Smooth muscle cell (in vitro differentiated cells): Measurements from ENCODE around the gene SLC26A11. TPM values are rescaled to one million over a fixed set of nuclear protein-coding genes. Genes with fewer than 3 reads are reported as not detected.
"Not testable (repeated sequence)": the region's sequence is repeated elsewhere in the genome, so short reads cannot be mapped to it uniquely, and the experiment has no call there.

Experiments
- DNase-seq: peaks from one replicate; lab custom pipeline; 2025; ENCODE audit not compliant: unreplicated experiment; lab: John Stamatoyannopoulos, UW
- H2AFZ ChIP-seq: fragments of 200-600 bp; sonication (generic); 2 replicates; pipeline ENCODE4 v1.6.0; 2016; ENCODE audit warnings: antibody characterized with exemption, low read depth, mild to moderate bottlenecking
- H3F3A ChIP-seq: fragments of 200-600 bp; sonication (generic); 2 replicates; pipeline ENCODE4 v1.6.0; 2017; ENCODE audit warnings: antibody characterized with exemption, low read depth
- H3K27ac ChIP-seq: fragments of 200-600 bp; sonication (generic); 2 replicates; pipeline ENCODE4 v1.5.1; 2016; ENCODE audit warnings: low read depth, mild to moderate bottlenecking
- H3K27me3 ChIP-seq: fragments of 200-600 bp; sonication (generic); 2 replicates; pipeline ENCODE4 v1.6.1; 2016; ENCODE audit warnings: low read depth, mild to moderate bottlenecking
- H3K36me3 ChIP-seq: fragments of 200-600 bp; sonication (generic); 2 replicates; pipeline ENCODE4 v1.5.1; 2016; ENCODE audit warnings: low read depth
- H3K4me1 ChIP-seq: fragments of 200-600 bp; sonication (generic); 2 replicates; pipeline ENCODE4 v1.5.1; 2016; ENCODE audit warnings: low read depth
- H3K4me2 ChIP-seq: fragments of 200-600 bp; sonication (generic); 2 replicates; pipeline ENCODE4 v1.6.0; 2016; ENCODE audit warnings: mild to moderate bottlenecking
- H3K4me3 ChIP-seq: fragments of 200-600 bp; sonication (generic); 2 replicates; pipeline ENCODE4 v1.5.1; 2016; ENCODE audit warnings: mild to moderate bottlenecking
- H3K79me2 ChIP-seq: fragments of 200-600 bp; sonication (generic); 2 replicates; pipeline ENCODE4 v1.6.0; 2016; ENCODE audit warnings: low read depth, mild to moderate bottlenecking
- H3K9ac ChIP-seq: fragments of 200-600 bp; sonication (generic); 2 replicates; pipeline ENCODE4 v1.6.0; 2016; ENCODE audit warnings: low read depth
- H3K9me3 ChIP-seq: fragments of 200-600 bp; sonication (generic); replicated peaks from 2 replicates; pipeline ENCODE4 v1.5.1; 2016; ENCODE audit warnings: low read depth
- H4K20me1 ChIP-seq: fragments of 200-600 bp; sonication (generic); 2 replicates; pipeline ENCODE4 v1.6.0; 2016; ENCODE audit warnings: low read depth
- CTCF ChIP-seq: fragments of 200-600 bp; sonication (generic); IDR thresholded peaks from 2 replicates; pipeline ENCODE4 v1.5.1; 2017; ENCODE audit warnings: borderline replicate concordance, mild to moderate bottlenecking, antibody characterized with exemption; ENCODE audit not compliant: insufficient read depth, poor library complexity, severe bottlenecking
- WGBS: methylation state at CpG from one replicate; pipeline ENCODE4 v1.1.7; 2016; ENCODE audit warnings: low lambda C conversion rate; 5-methylcytosine and 5-hydroxymethylcytosine counted together
- polyA plus RNA-seq: library from polyadenylated mRNA; unstranded; fragments of >200 nt; fragmentation: Nextera tagmentation; extraction: Ambion mirVana; gene quantifications from 2 replicates; pipeline ENCODE4 v1.2.1, GENCODE V29; 2016
- total RNA-seq: library from RNA; depleted of rRNA; stranded (reverse); fragments of >200 nt; gene quantifications from 2 replicates; pipeline ENCODE4 v1.2.3, GENCODE V29; 2014

The SLC26A11 gene
- total and polyA plus RNA-seq, 2 experiments from 2014 or later = 8.2 to 12.2 TPM

- H3K9me3 ChIP-seq = no peaks in the 10 kb centered on the region
- no peaks in the 10 kb centered on the region for H3K27me3 ChIP-seq
- H3F3A ChIP-seq = no peaks in the 10 kb centered on the region
- H3K9ac ChIP-seq = no peak overlapping the region
- no peak for DNase-seq
- H3K36me3 ChIP-seq = peaks cover 30% of the 10 kb centered on the region
- H3K4me1 ChIP-seq = no peaks in the 10 kb centered on the region
- no peak overlapping the region for H2AFZ ChIP-seq
- no peak overlapping the region for H3K27ac ChIP-seq
- 97% methylated on average over 14 of the region's 14 CpGs for WGBS
- no peak for TF ChIP-seq CTCF
- H4K20me1 ChIP-seq = no peaks in the 10 kb centered on the region
- no peak overlapping the region for H3K4me2 ChIP-seq
- no peak overlapping the region for H3K4me3 ChIP-seq
- no peaks in the 10 kb centered on the region for H3K79me2 ChIP-seq
Measured at GRCh38 chr17:80296221-80296620, 76.0 kb downstream of the SLC26A11 start.

GRCh38 chr17:80297996-80298560 is 77.9 kb downstream of the SLC26A11 start:
- H3K4me3 ChIP-seq = no peak overlapping the region
- H3K9ac ChIP-seq = no peak overlapping the region
- DNase-seq = no peak
- H3K79me2 ChIP-seq = no peaks in the 10 kb centered on the region
- H3F3A ChIP-seq = no peaks in the 10 kb centered on the region
- H4K20me1 ChIP-seq = no peaks in the 10 kb centered on the region
- H3K27ac ChIP-seq = no peak overlapping the region
- no peaks in the 10 kb centered on the region for H3K4me1 ChIP-seq
- H2AFZ ChIP-seq = no peak overlapping the region
- TF ChIP-seq CTCF = no peak
- H3K27me3 ChIP-seq = no peaks in the 10 kb centered on the region
- no peak overlapping the region for H3K4me2 ChIP-seq
- WGBS = 100% methylated on average over 19 of the region's 19 CpGs
- H3K9me3 ChIP-seq = no peaks in the 10 kb centered on the region
- H3K36me3 ChIP-seq = peaks cover 37% of the 10 kb centered on the region

- 97% methylated on average over 4 of the region's 4 CpGs for WGBS
- H3K27ac ChIP-seq, H3K9ac ChIP-seq, H3F3A ChIP-seq, H3K27me3 ChIP-seq, H2AFZ ChIP-seq, DNase-seq, H3K79me2 ChIP-seq, H4K20me1 ChIP-seq, H3K4me3 ChIP-seq, H3K4me1 ChIP-seq, H3K9me3 ChIP-seq, H3K4me2 ChIP-seq: not testable (repeated sequence)
- peaks cover 49% of the 10 kb centered on the region for H3K36me3 ChIP-seq
Measured at GRCh38 chr17:80299350-80300100, 79.3 kb downstream of the SLC26A11 start.

GRCh38 chr17:80300756-80301155 is 80.5 kb downstream of the SLC26A11 start:
- H3K4me2 ChIP-seq, H3K4me1 ChIP-seq, H3K79me2 ChIP-seq, H4K20me1 ChIP-seq, DNase-seq, H3K9me3 ChIP-seq, H3K4me3 ChIP-seq, H2AFZ ChIP-seq, H3K27ac ChIP-seq, H3F3A ChIP-seq, H3K27me3 ChIP-seq, H3K9ac ChIP-seq: not testable (repeated sequence)
- WGBS = 98% methylated on average over 2 of the region's 2 CpGs
- H3K36me3 ChIP-seq = peaks cover 45% of the 10 kb centered on the region

Other genes with a start within 250 kb of the SLC26A11 start
- gene TBC1D16, start 184.6 kb upstream of the SLC26A11 start, total RNA-seq = 17.4 and 26.4 TPM in 2 replicates
- 22.0 and 24.6 TPM in 2 replicates for gene TBC1D16, start 184.6 kb upstream of the SLC26A11 start, polyA plus RNA-seq
- 4.2 and 5.9 TPM in 2 replicates for gene CCDC40, start 183.8 kb upstream of the SLC26A11 start, total RNA-seq
- 0.81 and 3.6 TPM in 2 replicates for gene CCDC40, start 183.8 kb upstream of the SLC26A11 start, polyA plus RNA-seq
- 36.6 and 37.4 TPM in 2 replicates for gene GAA, start 118.8 kb upstream of the SLC26A11 start, total RNA-seq
- 53.6 and 56.5 TPM in 2 replicates for gene GAA, start 118.8 kb upstream of the SLC26A11 start, polyA plus RNA-seq
- gene EIF4A3, start 73.3 kb upstream of the SLC26A11 start, total RNA-seq = 75.0 and 86.1 TPM in 2 replicates
- 109 and 127 TPM in 2 replicates for gene EIF4A3, start 73.3 kb upstream of the SLC26A11 start, polyA plus RNA-seq
- 1.8 and 3.9 TPM in 2 replicates for gene CARD14, start 50.4 kb upstream of the SLC26A11 start, total RNA-seq
- 1.0 and 3.9 TPM in 2 replicates for gene CARD14, start 50.4 kb upstream of the SLC26A11 start, polyA plus RNA-seq
- 5.8 and 8.5 TPM in 2 replicates for gene SGSH, start 94 bp upstream of the SLC26A11 start, total RNA-seq
- gene SGSH, start 94 bp upstream of the SLC26A11 start, polyA plus RNA-seq = 26.7 and 29.2 TPM in 2 replicates
- gene RNF213, start 40.4 kb downstream of the SLC26A11 start, total RNA-seq = 41.9 and 43.0 TPM in 2 replicates
- 12.8 and 21.4 TPM in 2 replicates for gene RNF213, start 40.4 kb downstream of the SLC26A11 start, polyA plus RNA-seq
- 22.2 and 31.6 TPM in 2 replicates for gene ENDOV, start 194.7 kb downstream of the SLC26A11 start, total RNA-seq
- 59.7 and 61.7 TPM in 2 replicates for gene ENDOV, start 194.7 kb downstream of the SLC26A11 start, polyA plus RNA-seq